DND-41 (cell line): ENCODE results near the gene WNT5B.

Source experiments
- ATAC-seq: fragments of 200-7000 bp; cut with Tn5 transposase; 3 replicates; pipeline ENCODE4 v1.9.1; 2021; ENCODE audit warnings: low read depth; ENCODE audit not compliant: insufficient read depth
- DNase-seq: peaks from one replicate; pipeline ENCODE4 v3.0.0-alpha.2; 2020
- H2AFZ ChIP-seq: 2 replicates; pipeline ENCODE4 v1.6.0; 2012; ENCODE audit warnings: low read depth, low read length
- H3K27ac ChIP-seq: 2 replicates; pipeline ENCODE4 v1.5.1; 2012; ENCODE audit warnings: low read length, inconsistent platforms
- H3K27me3 ChIP-seq: fragments of 200-600 bp; sonication (generic); 2 replicates; pipeline ENCODE4 v1.6.0; 2012; ENCODE audit warnings: low read length, mild to moderate bottlenecking, inconsistent platforms; ENCODE audit not compliant: insufficient read depth, poor library complexity
- H3K36me3 ChIP-seq: 2 replicates; pipeline ENCODE4 v1.5.1; 2012; ENCODE audit warnings: low read length, inconsistent platforms; ENCODE audit not compliant: insufficient read depth
- H3K4me1 ChIP-seq: 2 replicates; pipeline ENCODE4 v1.5.1; 2012; ENCODE audit warnings: mild to moderate bottlenecking, low read length; ENCODE audit not compliant: insufficient read depth
- H3K4me2 ChIP-seq: 2 replicates; pipeline ENCODE4 v1.6.0; 2012; ENCODE audit warnings: mild to moderate bottlenecking, moderate library complexity, low read length, inconsistent platforms; ENCODE audit not compliant: insufficient read depth
- H3K4me3 ChIP-seq, 2 experiments: fragments of 200-600 bp in 1 of 2; shearing (Covaris generic) in 1 of 2; 2 replicates each; pipeline ENCODE4 v1.5.1; 2012 to 2016; ENCODE audit warnings: inconsistent platforms in 2 of 2, low read length in 2 of 2, mild to moderate bottlenecking in 2 of 2, low read depth in 1 of 2, moderate library complexity in 1 of 2
- H3K79me2 ChIP-seq: 2 replicates; pipeline ENCODE4 v1.6.0; 2012; ENCODE audit warnings: low read length, inconsistent platforms; ENCODE audit not compliant: insufficient read depth
- H3K9ac ChIP-seq: 2 replicates; pipeline ENCODE4 v1.6.0; 2012; ENCODE audit warnings: low read depth, mild to moderate bottlenecking, inconsistent platforms, low read length, moderate library complexity
- H3K9me3 ChIP-seq: 2 replicates; pipeline ENCODE4 v1.5.1; 2012; ENCODE audit warnings: low read length, moderate library complexity, mild to moderate bottlenecking, inconsistent platforms; ENCODE audit not compliant: insufficient read depth, severe bottlenecking
- H4K20me1 ChIP-seq: 2 replicates; pipeline ENCODE4 v1.6.0; 2012; ENCODE audit warnings: low read length; ENCODE audit not compliant: insufficient read depth
- CTCF ChIP-seq: IDR thresholded peaks from 2 replicates; pipeline ENCODE4 v1.5.1; 2012; ENCODE audit warnings: borderline replicate concordance, low read length, moderate library complexity, mild to moderate bottlenecking; ENCODE audit not compliant: poor library complexity, severe bottlenecking; ENCODE audit errors: extremely low read depth
- EZH2 ChIP-seq: IDR thresholded peaks from 3 replicates; pipeline ENCODE4 v1.6.1; 2012; ENCODE audit warnings: borderline replicate concordance, low read depth, mild to moderate bottlenecking, moderate library complexity, low read length, inconsistent platforms; ENCODE audit not compliant: severe bottlenecking

The WNT5B gene

GRCh38 chr12:1603269-1603993, 25.6 kb upstream of the WNT5B start:
- peaks cover 27% of the 10 kb centered on the region for H3K4me1 ChIP-seq
- DNase-seq: no peak

GRCh38 chr12:1604464-1604863, 24.6 kb upstream of the WNT5B start:
- Histone ChIP-seq H3K36me3 (no peaks in the 10 kb centered on the region), H4K20me1 (no peaks in the 10 kb centered on the region), H3K4me1 (peaks cover 29% of the 10 kb centered on the region), H3K9me3 (no peaks in the 10 kb centered on the region), H3K27ac (no peak overlapping the region), H3K79me2 (no peaks in the 10 kb centered on the region), H3K27me3 (no peaks in the 10 kb centered on the region), H2AFZ (no peak overlapping the region), H3K9ac (no peak overlapping the region), H3K4me2 (no peak overlapping the region), H3K4me3 (no peak overlapping the region)
- no peak for TF ChIP-seq EZH2
- no peak for TF ChIP-seq CTCF
- no peak for DNase-seq
- no peak for ATAC-seq

More at GRCh38 chr12:1603269-1603993, 25.6 kb upstream of the WNT5B start:
- no peak for ATAC-seq
- TF ChIP-seq CTCF (no peak), EZH2 (no peak)
- H3K36me3 ChIP-seq: no peaks in the 10 kb centered on the region
- H3K9me3 ChIP-seq: no peaks in the 10 kb centered on the region
- H2AFZ ChIP-seq: no peak overlapping the region
- H3K4me3 ChIP-seq: no peak overlapping the region
- no peaks in the 10 kb centered on the region for H3K27me3 ChIP-seq
- no peak overlapping the region for H3K9ac ChIP-seq
- no peaks in the 10 kb centered on the region for H4K20me1 ChIP-seq
- no peak overlapping the region for H3K27ac ChIP-seq
- no peaks in the 10 kb centered on the region for H3K79me2 ChIP-seq
- H3K4me2 ChIP-seq: no peak overlapping the region

GRCh38 chr12:1605129-1606020, 23.7 kb upstream of the WNT5B start:
- no peaks in the 10 kb centered on the region for H3K27me3 ChIP-seq
- H3K4me1 ChIP-seq: peaks cover 29% of the 10 kb centered on the region
- H3K36me3 ChIP-seq: no peaks in the 10 kb centered on the region

More at GRCh38 chr12:1605129-1606020, 23.7 kb upstream of the WNT5B start:
- no peak overlapping the region for H3K4me3 ChIP-seq
- ATAC-seq: peak; percentile 62
- no peak overlapping the region for H3K9ac ChIP-seq
- DNase-seq: peak; percentile 58
- no peaks in the 10 kb centered on the region for H3K9me3 ChIP-seq
- no peaks in the 10 kb centered on the region for H3K79me2 ChIP-seq
- peak overlapping the region; percentile 35; the same call in 1 of the 2 replicates for H2AFZ ChIP-seq
- H4K20me1 ChIP-seq: no peaks in the 10 kb centered on the region
- TF ChIP-seq CTCF: peak; percentile 73
- TF ChIP-seq EZH2: no peak
- no peak overlapping the region for H3K4me2 ChIP-seq
- H3K27ac ChIP-seq: no peak overlapping the region
